Neural cell (in vitro differentiated cells): ENCODE measurements around the gene TREM1. TPM values are rescaled to one million over a fixed set of nuclear protein-coding genes. Genes with fewer than 3 reads are reported as not detected.

Experiments used
- H2AFZ ChIP-seq: fragments of 200-600, 300-800 bp; sonication (generic), shearing (Covaris generic); 2 replicates; pipeline ENCODE4 v1.6.0; 2014; ENCODE audit warnings: low read depth, mild to moderate bottlenecking, antibody characterized with exemption, low read length, moderate library complexity
- H3F3A ChIP-seq: fragments of 200-600 bp; shearing (Covaris generic); 2 replicates; pipeline ENCODE4 v1.6.1; 2016; ENCODE audit warnings: mild to moderate bottlenecking, moderate library complexity, mixed read lengths, antibody characterized with exemption, low read length; ENCODE audit not compliant: insufficient read depth, poor library complexity, severe bottlenecking
- H3K27ac ChIP-seq: fragments of 200-600, 300-800 bp; sonication (generic), shearing (Covaris generic); 2 replicates; pipeline ENCODE4 v1.5.1; 2014; ENCODE audit warnings: mild to moderate bottlenecking, low read length, moderate library complexity
- H3K27me3 ChIP-seq: fragments of 300-800, 200-600 bp; sonication (generic), shearing (Covaris generic); 2 replicates; pipeline ENCODE4 v1.6.0; 2014; ENCODE audit warnings: mild to moderate bottlenecking, low read depth, low read length, moderate library complexity; ENCODE audit not compliant: insufficient read depth
- H3K36me3 ChIP-seq: fragments of 300-800, 200-600 bp; sonication (generic), shearing (Covaris generic); 2 replicates; pipeline ENCODE4 v1.5.1; 2014; ENCODE audit warnings: mild to moderate bottlenecking, antibody characterized with exemption, low read length, moderate library complexity; ENCODE audit not compliant: insufficient read depth
- H3K4me2 ChIP-seq: fragments of 300-800, 200-600 bp; sonication (generic), shearing (Covaris generic); 2 replicates; pipeline ENCODE4 v1.6.0; 2014; ENCODE audit warnings: mild to moderate bottlenecking, low read length
- H3K4me3 ChIP-seq: fragments of 300-800, 200-600 bp; sonication (generic), shearing (Covaris generic); 2 replicates; pipeline ENCODE4 v1.5.1; 2014; ENCODE audit warnings: mild to moderate bottlenecking, low read length, moderate library complexity
- H3K79me2 ChIP-seq: fragments of 200-600 bp; shearing (Covaris generic); replicated peaks from 2 replicates; pipeline ENCODE4 v1.6.0; 2014; ENCODE audit warnings: mild to moderate bottlenecking, low read length, moderate library complexity; ENCODE audit not compliant: insufficient read depth
- H3K9ac ChIP-seq: fragments of 300-800, 200-600 bp; sonication (generic), shearing (Covaris generic); 2 replicates; pipeline ENCODE4 v1.6.1; 2016; ENCODE audit warnings: mild to moderate bottlenecking, low read length, mixed read lengths
- H3K9me2 ChIP-seq: fragments of 200-600 bp; shearing (Covaris generic); 2 replicates; pipeline ENCODE4 v1.6.1; 2016; ENCODE audit warnings: mild to moderate bottlenecking, low read length, mixed read lengths; ENCODE audit not compliant: insufficient read depth
- H3K9me3 ChIP-seq: fragments of 200-600, 300-800 bp; sonication (generic), shearing (Covaris generic); 2 replicates; pipeline ENCODE4 v1.6.1; 2016; ENCODE audit warnings: mild to moderate bottlenecking, mixed run types, low read length, moderate library complexity, mixed read lengths
- H4K20me1 ChIP-seq: fragments of 200-600 bp; shearing (Covaris generic); 2 replicates; pipeline ENCODE4 v1.6.1; 2016; ENCODE audit warnings: mild to moderate bottlenecking, mixed run types; ENCODE audit not compliant: insufficient read depth
- CTCF ChIP-seq: fragments of 450-650 bp; IDR thresholded peaks from 2 replicates; pipeline ENCODE4 v1.5.1; 2014; ENCODE audit warnings: antibody characterized with exemption, mild to moderate bottlenecking, moderate library complexity; ENCODE audit not compliant: poor library complexity, severe bottlenecking
- EP300 ChIP-seq: fragments of 450-650 bp; conservative IDR thresholded peaks from 2 replicates; pipeline ENCODE4 v1.6.1; 2014; ENCODE audit warnings: antibody characterized with exemption, mild to moderate bottlenecking, moderate library complexity; ENCODE audit not compliant: poor library complexity, severe bottlenecking
- EZH2 ChIP-seq: fragments of 200-600, 300-800 bp; shearing (Covaris generic), sonication (generic); IDR thresholded peaks from 2 replicates; pipeline ENCODE4 v1.6.1; 2014; ENCODE audit warnings: antibody characterized with exemption, low read length, borderline replicate concordance, mild to moderate bottlenecking; ENCODE audit not compliant: insufficient read depth, poor library complexity, severe bottlenecking
- MXI1 ChIP-seq: fragments of 450-650 bp; conservative IDR thresholded peaks from 2 replicates; pipeline ENCODE4 v1.6.1; 2014; ENCODE audit warnings: antibody characterized with exemption, mild to moderate bottlenecking; ENCODE audit not compliant: poor library complexity, severe bottlenecking
- POLR2AphosphoS5 ChIP-seq: IDR thresholded peaks from 2 replicates; pipeline ENCODE4 v1.6.1; 2012
- RAD21 ChIP-seq: fragments of 450-650 bp; conservative IDR thresholded peaks from 2 replicates; pipeline ENCODE4 v1.6.1; 2014; ENCODE audit warnings: antibody characterized with exemption, mild to moderate bottlenecking, moderate library complexity
- REST ChIP-seq: IDR thresholded peaks from 2 replicates; pipeline ENCODE4 v1.6.1; 2012; ENCODE audit warnings: borderline replicate concordance
- SMC3 ChIP-seq: fragments of 450-650 bp; conservative IDR thresholded peaks from 2 replicates; pipeline ENCODE4 v1.6.1; 2014; ENCODE audit warnings: antibody characterized with exemption, mild to moderate bottlenecking, moderate library complexity; ENCODE audit not compliant: poor library complexity
- TAF1 ChIP-seq: IDR thresholded peaks from 2 replicates; pipeline ENCODE4 v1.6.1; 2012; ENCODE audit warnings: low read depth
- polyA plus RNA-seq: library from polyadenylated mRNA; depleted of rRNA; stranded (reverse); fragments of >200 nt; gene quantifications from 2 replicates; pipeline ENCODE4 v1.2.3, GENCODE V29; 2014

TREM1 gene
- polyA plus RNA-seq, 1 donor from 2014 or later: not detected

GRCh38 chr6:41277605-41278004 lies 8.9 kb downstream of the TREM1 start:
- Histone ChIP-seq H3K9ac (no peak overlapping the region), H3K27ac (no peak overlapping the region), H3K4me2 (no peak overlapping the region), H3K27me3 (no peaks in the 10 kb centered on the region), H3F3A (no peaks in the 10 kb centered on the region), H4K20me1 (no peaks in the 10 kb centered on the region), H2AFZ (no peak overlapping the region), H3K79me2 (no peaks in the 10 kb centered on the region), H3K9me2 (no peaks in the 10 kb centered on the region), H3K4me3 (no peak overlapping the region), H3K36me3 (no peaks in the 10 kb centered on the region), H3K9me3 (no peaks in the 10 kb centered on the region)
- TF ChIP-seq SMC3 (no peak), RAD21 (no peak), EZH2 (no peak), REST (no peak), TAF1 (no peak), POLR2AphosphoS5 (no peak), MXI1 (no peak), EP300 (no peak), CTCF (no peak)

GRCh38 chr6:41275489-41275888 lies 11.0 kb downstream of the TREM1 start:
- Histone ChIP-seq H3K9me3 (no peaks in the 10 kb centered on the region), H3K9ac (no peak overlapping the region), H3F3A (no peaks in the 10 kb centered on the region), H3K79me2 (no peaks in the 10 kb centered on the region), H3K27me3 (no peaks in the 10 kb centered on the region), H3K36me3 (no peaks in the 10 kb centered on the region), H3K4me2 (no peak overlapping the region), H3K27ac (no peak overlapping the region), H3K4me3 (no peak overlapping the region), H4K20me1 (no peaks in the 10 kb centered on the region), H2AFZ (no peak overlapping the region), H3K9me2 (no peaks in the 10 kb centered on the region)
- no peak for TF ChIP-seq EP300
- TF ChIP-seq EZH2: no peak

GRCh38 chr6:41274256-41274655 lies 12.2 kb downstream of the TREM1 start:
- Histone ChIP-seq H3K27me3 (no peaks in the 10 kb centered on the region), H3K9me3 (no peaks in the 10 kb centered on the region), H3K4me2 (no peak overlapping the region), H3F3A (no peaks in the 10 kb centered on the region), H3K27ac (no peak overlapping the region), H3K9ac (no peak overlapping the region), H3K4me3 (no peak overlapping the region), H2AFZ (no peak overlapping the region), H3K36me3 (no peaks in the 10 kb centered on the region), H3K9me2 (no peaks in the 10 kb centered on the region), H4K20me1 (no peaks in the 10 kb centered on the region), H3K79me2 (no peaks in the 10 kb centered on the region)
- TF ChIP-seq TAF1 (no peak), SMC3 (no peak), EP300 (no peak), RAD21 (no peak), POLR2AphosphoS5 (no peak)
